Esophagus squamous epithelium (tissue), 4 donors: ENCODE data around the gene XIRP2.

Source experiments
- CTCF ChIP-seq, 6 experiments: fragments of 450-650 bp in 4 of 6; fragments of 200-600 bp in 2 of 6; sonication (generic) in 2 of 6; IDR thresholded peaks; one replicate each; pipeline ENCODE4 v1.5.1; 2016 to 2019; ENCODE audit warnings: antibody characterized with exemption in 6 of 6, mild to moderate bottlenecking in 4 of 6, moderate library complexity in 4 of 6
- POLR2A ChIP-seq, 4 donors: fragments of 450-650 bp; IDR thresholded peaks; one replicate each; pipeline ENCODE4 v1.6.1; 2017; ENCODE audit warnings: antibody characterized with exemption in 4 of 4, mild to moderate bottlenecking in 4 of 4, moderate library complexity in 3 of 4

DNA sequence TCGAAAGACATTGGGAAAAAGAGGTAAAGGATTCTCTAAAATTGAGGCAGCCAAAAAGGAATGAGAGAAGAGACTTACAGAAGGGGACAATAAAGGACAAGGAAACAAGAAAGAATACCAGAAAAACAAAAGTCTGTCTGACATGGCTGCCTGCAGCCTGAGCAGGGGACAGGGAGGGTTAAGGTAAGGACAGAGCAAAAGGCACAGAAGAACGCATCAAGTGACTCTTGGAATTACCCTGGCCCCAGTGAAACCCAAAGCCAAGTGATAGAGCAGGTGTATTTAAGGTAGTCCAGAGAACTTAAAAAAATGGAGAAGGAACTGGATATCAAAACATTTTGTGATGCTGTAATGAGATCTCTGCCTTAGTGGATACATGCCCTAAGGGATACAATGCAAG is 47.1 kb upstream of the XIRP2 start:
- TF ChIP-seq POLR2A (IDR thresholded peaks at IDR 0.05) (no peak), CTCF (IDR thresholded peaks at IDR 0.05) (no peak)
